GM18505 (cell line): ENCODE data around the gene TMIGD1.
A peak's percentile ranks its signal among the peaks of the same experiment; 100 is the strongest.
"Not testable (repeated sequence)": the region's sequence is repeated elsewhere in the genome, so short reads cannot be mapped to it uniquely, and the experiment has no call there.

Experiments
- ATAC-seq: cut with Tn5 transposase; IDR thresholded peaks from one replicate; pipeline ENCODE4 v1.9.1; 2021; ENCODE audit not compliant: unreplicated experiment
- POLR2A ChIP-seq: IDR thresholded peaks from 4 replicates; pipeline ENCODE4 v1.6.1; 2011; ENCODE audit warnings: borderline replicate concordance; ENCODE audit not compliant: insufficient read depth, insufficient read length; ENCODE audit errors: extremely low read depth

The TMIGD1 gene

DNA sequence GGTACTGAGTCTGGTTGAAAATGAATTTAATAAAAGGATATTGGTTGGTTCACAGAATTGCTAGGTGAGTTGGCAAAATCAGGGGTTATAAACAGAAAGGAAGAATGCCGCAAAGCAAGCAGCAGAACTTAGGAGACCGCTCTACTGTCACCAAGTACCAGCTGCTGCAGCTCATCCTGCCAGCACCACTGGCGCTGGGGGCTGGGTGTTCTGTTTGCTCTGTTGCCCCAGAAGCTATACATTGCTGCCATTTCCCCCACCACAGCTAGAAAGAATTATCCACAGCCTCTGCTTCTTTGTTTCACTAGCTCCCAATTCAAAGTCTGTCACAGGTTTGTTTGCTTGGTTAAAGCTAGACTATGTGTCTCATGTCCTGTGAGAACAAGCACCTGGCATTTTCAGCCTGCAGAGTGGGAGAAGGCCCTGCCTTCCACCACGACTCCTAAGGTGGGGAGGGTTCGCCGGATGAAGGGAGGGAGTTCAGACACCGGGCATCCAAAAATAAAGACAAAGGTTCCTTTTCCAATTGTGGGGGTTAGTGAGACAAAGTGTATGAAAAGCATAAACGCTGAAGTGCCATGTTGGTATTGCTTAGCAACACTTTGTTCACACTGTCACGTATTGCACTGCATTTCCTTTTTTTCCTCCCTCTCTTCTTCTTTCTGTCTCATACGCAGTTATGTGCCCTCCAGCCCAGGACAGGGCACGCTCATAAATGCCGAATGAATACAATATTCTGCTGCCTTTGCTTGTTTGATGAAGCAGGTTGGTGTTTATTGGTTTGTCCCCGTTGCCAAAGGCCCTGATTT, 35.3 kb upstream of the TMIGD1 start:
- TF ChIP-seq POLR2A: no peak
- ATAC-seq: no peak

DNA sequence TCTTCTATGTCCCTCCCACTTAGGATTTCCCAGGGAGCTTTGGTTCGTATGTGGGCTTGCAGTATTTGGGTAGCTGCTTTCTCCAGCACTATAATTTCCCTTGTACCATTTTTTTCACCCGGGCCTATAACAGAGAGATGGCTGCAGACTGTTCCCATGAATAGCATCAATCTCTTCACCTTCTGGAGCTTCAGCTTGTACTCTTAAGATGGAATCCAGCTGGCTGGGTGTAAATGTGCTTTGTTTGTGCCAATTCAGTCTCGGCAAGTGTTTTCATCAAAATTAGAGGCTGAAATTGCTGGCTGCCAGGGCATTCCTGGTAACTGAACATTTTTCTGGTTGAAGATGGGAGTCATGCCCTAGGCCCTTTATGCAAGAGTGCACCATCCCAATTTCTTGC, 32.7 kb upstream of the TMIGD1 start:
- TF ChIP-seq POLR2A: no peak
- ATAC-seq: no peak

DNA sequence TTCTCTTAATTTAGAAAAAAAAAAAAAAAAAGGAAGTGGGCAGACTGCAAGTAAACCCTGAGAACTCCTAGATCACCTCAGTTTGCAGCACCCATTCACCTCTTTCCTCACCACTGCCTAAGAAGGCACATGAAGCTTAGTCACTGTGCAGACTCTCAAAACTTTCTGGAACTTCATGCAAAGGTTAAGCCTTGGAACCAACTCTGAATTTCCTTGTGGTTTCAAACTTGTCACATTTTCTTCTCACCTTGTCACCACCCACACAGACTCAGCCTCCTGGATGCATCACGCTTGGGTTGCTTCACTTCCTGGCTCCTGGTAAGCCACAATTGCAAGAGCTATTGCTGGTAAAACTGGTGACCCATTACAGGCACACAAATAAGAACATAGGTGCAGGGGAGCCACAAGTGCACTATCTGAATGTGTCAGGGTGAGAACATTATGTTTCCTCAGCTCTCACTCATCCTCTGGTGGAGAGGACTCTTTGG, 29.9 kb upstream of the TMIGD1 start:
- no peak for TF ChIP-seq POLR2A
- peak; percentile 83 for ATAC-seq

DNA sequence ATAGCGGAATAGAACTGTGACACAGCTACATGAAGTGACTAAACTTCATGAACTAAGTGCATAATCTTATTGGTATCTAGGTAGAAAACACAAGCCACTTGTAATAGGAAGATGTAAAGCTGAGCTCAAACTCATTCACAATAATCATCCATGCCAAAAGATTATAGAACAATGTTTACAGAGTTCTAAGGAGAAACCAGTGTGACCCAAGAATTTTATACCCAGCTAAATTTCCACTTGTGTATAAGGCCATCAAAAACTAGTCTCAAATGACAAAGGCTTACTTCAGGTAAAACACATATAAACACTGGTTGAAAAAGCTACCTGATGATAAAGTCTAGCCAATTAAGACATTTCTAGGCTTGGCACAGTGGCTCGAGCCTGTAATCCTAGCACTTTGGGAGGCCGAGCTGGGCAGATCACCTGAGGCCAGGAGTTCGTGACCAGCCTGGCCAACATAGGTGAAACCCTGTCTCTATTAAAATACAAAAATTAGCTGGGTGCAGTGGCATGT, 28.0 kb upstream of the TMIGD1 start:
- ATAC-seq: no peak
- no peak for TF ChIP-seq POLR2A

DNA sequence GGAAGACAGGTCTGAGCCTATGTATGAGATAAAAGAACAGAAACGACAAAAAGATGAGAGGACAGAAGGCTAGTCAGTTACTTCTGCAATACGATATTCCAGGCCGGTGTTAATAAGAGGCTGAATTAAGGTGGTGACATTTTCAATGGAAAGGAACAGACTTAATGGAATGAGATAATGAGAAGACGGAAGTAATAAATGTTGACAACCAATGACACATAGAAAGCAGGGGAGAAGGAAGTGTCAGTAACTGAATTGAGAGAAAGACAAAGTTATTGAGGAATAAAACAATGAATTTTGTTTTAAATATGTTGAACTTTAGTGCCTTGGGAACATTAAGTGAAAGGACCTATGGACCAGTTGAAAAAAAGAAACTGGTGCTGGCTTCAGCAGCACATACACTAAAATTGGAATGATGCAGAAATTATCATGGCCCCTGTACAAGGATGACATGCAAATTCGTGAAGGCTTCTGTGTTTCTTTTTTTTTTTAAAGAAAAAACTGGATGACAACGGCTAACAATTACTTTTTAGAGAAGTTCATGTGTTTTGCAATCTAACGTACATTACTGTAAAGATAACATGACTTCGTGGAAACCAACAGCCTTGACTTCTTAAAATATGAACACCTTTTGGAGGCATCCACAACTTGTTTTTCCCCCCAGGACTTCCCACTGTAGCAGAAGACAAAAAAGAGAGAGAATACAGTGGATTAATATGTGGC, 26.4 kb upstream of the TMIGD1 start:
- TF ChIP-seq POLR2A: no peak
- no peak for ATAC-seq

DNA sequence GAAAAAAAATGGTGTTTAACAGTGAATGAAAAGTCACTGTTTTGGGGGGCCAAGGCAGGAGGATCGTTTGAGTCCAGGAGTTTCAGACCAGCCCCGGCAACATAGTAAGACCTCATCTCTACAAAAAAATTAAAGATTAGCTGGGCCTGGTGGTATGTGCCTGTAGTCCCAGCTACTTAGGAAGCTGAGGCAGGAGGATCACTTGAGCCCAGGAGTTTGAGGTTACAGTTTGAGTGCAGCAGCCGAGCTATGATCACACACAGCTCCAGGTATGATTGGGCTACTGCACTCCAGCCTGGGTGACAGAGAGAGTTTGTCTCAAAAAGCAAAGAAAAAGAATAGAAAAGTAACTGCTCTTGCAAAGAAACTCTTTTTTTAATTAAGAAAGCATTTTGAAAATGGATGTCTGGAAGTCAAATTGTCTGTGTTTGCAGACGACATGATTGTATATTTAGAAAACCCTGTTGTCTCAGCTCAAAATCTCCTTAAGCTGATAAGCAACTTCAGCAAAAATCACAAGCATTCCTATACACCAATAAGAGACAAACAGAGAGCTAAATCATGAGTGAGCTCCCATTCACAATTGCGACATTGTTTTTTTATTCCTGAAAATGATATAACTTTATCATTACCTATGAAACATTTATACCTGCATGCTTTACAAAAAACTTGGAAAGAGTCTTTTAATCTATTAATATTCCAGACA, 24.4 kb upstream of the TMIGD1 start:
- no peak for TF ChIP-seq POLR2A

DNA sequence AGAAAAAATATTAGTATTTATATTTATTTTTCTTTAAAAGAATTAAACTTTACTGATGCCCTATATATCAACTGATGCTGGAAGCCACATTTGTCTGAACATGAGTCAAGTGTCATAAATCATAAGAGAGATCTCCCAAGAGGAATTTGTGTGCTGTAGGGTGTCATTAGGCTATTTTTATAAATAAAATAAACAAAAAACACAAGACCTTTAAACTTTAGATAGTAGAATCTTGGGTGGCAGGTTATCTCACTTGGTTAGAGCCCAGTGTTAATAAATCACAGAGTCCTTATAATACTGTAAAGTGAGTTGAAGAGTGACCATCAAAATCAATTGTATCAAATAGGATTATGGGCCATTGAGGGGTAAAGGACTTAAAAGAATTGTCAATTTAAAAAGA, 23.6 kb upstream of the TMIGD1 start:
- TF ChIP-seq POLR2A: no peak
- no peak for ATAC-seq

More for the DNA sequence above, 24.4 kb upstream of the TMIGD1 start:
- ATAC-seq: no peak

DNA sequence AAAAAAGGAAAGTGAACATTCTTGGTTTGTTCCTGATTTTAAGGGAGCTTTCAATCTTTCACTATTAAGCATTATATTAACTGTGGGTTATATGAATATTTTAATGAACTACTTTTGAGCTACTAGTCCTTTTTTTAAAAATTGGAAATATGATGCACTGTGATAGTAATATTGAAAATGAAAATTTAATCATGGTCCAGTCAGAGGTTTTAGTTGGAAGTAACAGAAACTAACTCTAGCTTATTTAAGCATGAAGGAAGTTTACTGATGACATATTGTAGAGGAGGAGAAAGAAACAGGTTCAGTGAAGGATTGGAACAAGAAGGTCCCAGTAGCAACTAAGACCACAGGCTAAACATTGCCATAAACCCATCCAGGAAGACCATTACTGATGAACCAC, 20.8 kb upstream of the TMIGD1 start:
- TF ChIP-seq POLR2A: no peak
- no peak for ATAC-seq

DNA sequence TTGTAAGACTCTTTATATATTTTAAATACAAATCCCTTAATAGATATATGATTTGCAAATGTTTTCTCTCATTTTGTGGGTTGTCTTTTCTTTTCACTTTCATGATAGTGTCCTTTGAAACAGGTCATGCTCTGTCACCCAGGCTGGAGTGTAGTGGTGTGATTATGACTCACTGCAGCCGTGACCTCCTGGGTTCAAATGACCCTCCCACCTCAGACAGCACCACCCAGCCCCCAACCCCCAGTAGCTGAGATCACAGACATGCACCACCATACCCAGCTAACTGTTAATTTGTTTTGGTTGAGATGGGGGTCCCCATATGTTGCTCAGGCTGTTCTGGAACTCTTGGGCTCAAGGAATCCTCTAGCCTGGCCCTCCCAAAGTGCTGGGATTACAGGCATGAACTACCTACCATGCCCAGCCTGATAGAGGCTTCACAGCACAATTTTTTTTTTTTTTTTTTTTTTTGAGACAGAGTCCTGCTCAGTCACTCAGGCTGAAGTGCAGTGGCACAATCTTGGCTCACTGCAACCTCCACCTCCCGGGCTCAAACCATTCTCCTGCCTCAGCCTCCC, 18.5 kb upstream of the TMIGD1 start:
- ATAC-seq: no peak
- TF ChIP-seq POLR2A: no peak

DNA sequence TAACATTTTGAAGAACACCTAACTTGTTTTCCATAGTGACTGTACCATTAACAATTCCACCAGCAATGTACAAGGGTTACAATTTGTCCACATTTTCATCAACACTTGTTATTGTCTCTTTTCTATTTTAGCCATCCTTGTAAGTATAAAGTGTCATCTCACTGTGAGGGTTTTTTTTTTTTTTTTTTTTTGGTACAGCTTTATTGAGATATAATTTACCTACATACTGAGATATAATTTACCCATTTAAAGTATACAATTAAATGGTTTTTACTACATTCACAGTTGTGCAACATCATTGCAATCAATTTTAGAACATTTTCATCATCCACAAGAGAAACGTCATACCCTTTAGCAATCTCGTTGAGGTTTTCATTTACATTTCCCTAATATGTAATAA, 17.9 kb upstream of the TMIGD1 start:
- TF ChIP-seq POLR2A: no peak
- no peak for ATAC-seq

DNA sequence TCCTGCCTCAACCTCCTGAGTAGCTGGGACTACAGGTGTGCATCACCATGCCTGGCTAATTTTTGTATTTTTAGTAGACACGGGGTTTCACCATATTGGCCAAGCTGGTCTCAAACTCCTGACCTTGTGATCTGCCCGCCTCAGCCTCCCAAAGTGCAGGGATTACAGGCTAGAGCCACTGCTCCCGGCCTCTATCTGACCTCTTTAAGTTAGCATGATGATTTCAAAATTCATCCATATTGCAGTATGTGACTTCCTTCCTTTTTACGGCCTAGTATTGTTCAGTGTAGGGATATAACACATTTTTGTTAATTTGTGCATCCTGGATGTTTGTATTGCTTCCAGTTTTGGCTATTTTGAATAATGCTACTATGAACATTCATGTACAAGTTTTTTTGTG, 17.4 kb upstream of the TMIGD1 start:
- ATAC-seq: not testable (repeated sequence)

DNA sequence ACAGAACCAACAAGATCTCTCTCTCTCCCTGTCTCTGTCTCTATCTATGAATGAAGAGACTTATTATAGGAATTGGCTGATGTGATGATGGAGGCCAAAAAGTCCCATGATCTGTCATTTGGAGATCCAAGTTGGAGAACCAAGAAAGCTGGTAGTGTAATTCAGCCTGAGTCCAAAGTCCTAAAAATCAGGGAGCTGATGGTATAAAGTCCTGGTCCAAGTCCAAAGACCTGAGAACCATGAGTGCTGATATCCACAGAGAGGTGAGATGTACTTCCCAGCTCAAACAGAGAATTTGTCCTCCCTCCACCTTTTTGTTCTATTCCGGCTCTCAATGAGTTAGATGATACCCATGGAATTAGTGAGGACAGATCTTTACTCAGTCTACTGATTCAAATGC, 15.4 kb upstream of the TMIGD1 start:
- TF ChIP-seq POLR2A: no peak
- ATAC-seq: no peak

DNA sequence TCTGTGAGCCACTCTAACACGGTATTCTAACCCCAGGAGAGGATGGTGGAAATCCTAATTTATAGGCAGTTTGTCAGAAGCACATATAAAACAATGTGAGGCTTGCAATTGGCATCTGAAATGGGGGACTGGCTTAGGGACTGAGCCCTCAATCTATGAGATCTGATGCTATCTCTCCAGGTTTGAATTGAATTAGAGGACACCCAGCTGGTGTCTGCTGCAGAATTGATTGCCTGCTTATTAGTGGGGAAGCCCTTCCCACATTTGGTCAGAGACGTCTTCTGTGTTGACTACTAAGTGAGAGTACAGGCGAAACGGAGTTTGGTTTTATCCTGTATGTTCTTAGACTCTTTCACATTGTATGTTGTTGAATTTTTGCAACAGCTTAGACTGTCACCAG, 13.6 kb upstream of the TMIGD1 start:
- no peak for TF ChIP-seq POLR2A

DNA sequence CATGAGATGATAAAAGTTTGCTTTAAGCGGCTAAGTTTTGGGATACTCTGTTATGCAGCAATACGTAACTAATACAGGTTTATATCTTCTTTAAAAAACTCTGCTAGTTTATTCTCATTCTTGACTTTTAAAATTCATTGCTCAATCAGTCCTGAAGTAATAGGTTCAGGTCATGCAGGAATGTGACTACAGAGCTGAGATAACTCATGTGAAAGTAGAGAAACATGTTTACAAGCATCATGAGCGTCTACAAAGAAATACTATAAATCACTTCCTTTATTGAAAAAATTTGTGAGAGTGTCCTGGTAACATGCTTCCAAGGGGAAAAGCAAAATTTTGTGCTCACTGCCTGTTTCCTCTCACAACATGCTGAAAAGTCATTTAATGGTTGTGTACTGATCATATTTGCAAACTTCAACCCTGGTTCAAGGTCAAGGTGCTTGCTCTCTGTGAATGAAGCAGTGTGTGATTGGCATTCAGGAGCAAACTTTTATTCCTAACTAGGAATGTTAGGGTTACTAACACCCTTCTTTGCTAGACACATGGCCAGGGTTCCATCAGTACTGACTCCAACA, 12.5 kb upstream of the TMIGD1 start:
- TF ChIP-seq POLR2A: no peak
- ATAC-seq: no peak

More for the DNA sequence above, 13.6 kb upstream of the TMIGD1 start:
- ATAC-seq: no peak
